Fibroblast of lung (primary cell): ENCODE data around the gene ROBO1. TPM values are rescaled to one million over a fixed set of nuclear protein-coding genes. Genes with fewer than 3 reads are reported as not detected.
"Not testable (repeated sequence)": the region's sequence is repeated elsewhere in the genome, so short reads cannot be mapped to it uniquely, and the experiment has no call there.

Experiments used
- DNase-seq, 2 donors: peaks; one replicate each; pipeline versions ENCODE4 v3.0.0 to v3.0.0-alpha.2; 2010; ENCODE audit warnings: low read depth in 2 of 2
- H2AFZ ChIP-seq: 2 replicates; pipeline ENCODE4 v1.5.1; 2012; ENCODE audit warnings: low read length, control low read depth, inconsistent platforms
- H3K27ac ChIP-seq: 2 replicates; pipeline ENCODE4 v1.5.1; 2011; ENCODE audit warnings: low read length, control low read depth; ENCODE audit not compliant: insufficient read depth
- H3K27me3 ChIP-seq: 2 replicates; pipeline ENCODE4 v1.5.1; 2011; ENCODE audit warnings: mild to moderate bottlenecking, low read length; ENCODE audit not compliant: control insufficient read depth, insufficient read depth
- H3K36me3 ChIP-seq: 2 replicates; pipeline ENCODE4 v1.5.1; 2011; ENCODE audit warnings: low read length; ENCODE audit not compliant: control insufficient read depth, insufficient read depth
- H3K4me1 ChIP-seq: 2 replicates; pipeline ENCODE4 v1.5.1; 2011; ENCODE audit warnings: low read length; ENCODE audit not compliant: control insufficient read depth, insufficient read depth; ENCODE audit errors: extremely low read depth
- H3K4me2 ChIP-seq: 2 replicates; pipeline ENCODE4 v1.5.1; 2011; ENCODE audit warnings: low read length, control low read depth; ENCODE audit not compliant: insufficient read depth; ENCODE audit errors: extremely low read depth
- H3K4me3 ChIP-seq, 4 experiments: fragments of 200-600 bp in 1 of 4; sonication (generic) in 1 of 4; replicated peaks in 1 of 4; 2 replicates each; pipeline ENCODE4 v1.5.1; 2011 to 2016; ENCODE audit warnings: low read length in 4 of 4, low read depth in 3 of 4, mild to moderate bottlenecking in 3 of 4, control low read depth in 2 of 4, inconsistent platforms in 1 of 4, mixed read lengths in 1 of 4; ENCODE audit not compliant: insufficient read depth in 1 of 4; ENCODE audit errors: control extremely low read depth in 1 of 4
- H3K79me2 ChIP-seq: 2 replicates; pipeline ENCODE4 v1.5.1; 2012; ENCODE audit warnings: mild to moderate bottlenecking, low read length, inconsistent platforms; ENCODE audit not compliant: control insufficient read depth, insufficient read depth
- H3K9ac ChIP-seq: 2 replicates; pipeline ENCODE4 v1.5.1; 2011; ENCODE audit warnings: mild to moderate bottlenecking, low read length, control low read depth; ENCODE audit not compliant: insufficient read depth
- H3K9me3 ChIP-seq: 2 replicates; pipeline ENCODE4 v1.5.1; 2012; ENCODE audit warnings: low read depth, low read length; ENCODE audit not compliant: control insufficient read depth, insufficient read depth
- H4K20me1 ChIP-seq: 2 replicates; pipeline ENCODE4 v1.5.1; 2011; ENCODE audit warnings: low read length; ENCODE audit not compliant: control insufficient read depth, insufficient read depth; ENCODE audit errors: extremely low read depth
- EZH2 ChIP-seq: IDR thresholded peaks from 2 replicates; pipeline ENCODE4 v1.5.1; 2012; ENCODE audit warnings: low read length, control low read depth, mild to moderate bottlenecking; ENCODE audit errors: missing control alignments
- polyA plus RNA-seq, 2 donors: library from polyadenylated mRNA; depleted of rRNA in 1 of 2; stranded (reverse) in 1 of 2; unstranded in 1 of 2; fragments of >200 nt; gene quantifications; 2 replicates each; pipeline ENCODE4 v1.2.1, GENCODE V29; 2011 to 2012; ENCODE audit warnings: missing spikeins in 1 of 2
- total RNA-seq: library from RNA; depleted of rRNA; stranded (reverse); fragments of >200 nt; gene quantifications from 2 replicates; pipeline ENCODE4 v1.2.1, GENCODE V29; 2014
- TF ChIP-seq, protein P1 (sequence below), 2 donors: IDR thresholded peaks in 1 of 2; conservative IDR thresholded peaks in 1 of 2; 1 replicate in 1 of 2; 2 replicates in 1 of 2; pipeline ENCODE4 v1.5.1; 2011 to 2012; ENCODE audit warnings: low read length in 2 of 2, control low read depth in 1 of 2, inconsistent platforms in 1 of 2, low read depth in 1 of 2, mild to moderate bottlenecking in 1 of 2

Gene ROBO1
- total and polyA plus RNA-seq, 2 donors (not counting 1 experiment from before 2014, with no cell fraction given) = 53.8 to 104 TPM

DNA sequence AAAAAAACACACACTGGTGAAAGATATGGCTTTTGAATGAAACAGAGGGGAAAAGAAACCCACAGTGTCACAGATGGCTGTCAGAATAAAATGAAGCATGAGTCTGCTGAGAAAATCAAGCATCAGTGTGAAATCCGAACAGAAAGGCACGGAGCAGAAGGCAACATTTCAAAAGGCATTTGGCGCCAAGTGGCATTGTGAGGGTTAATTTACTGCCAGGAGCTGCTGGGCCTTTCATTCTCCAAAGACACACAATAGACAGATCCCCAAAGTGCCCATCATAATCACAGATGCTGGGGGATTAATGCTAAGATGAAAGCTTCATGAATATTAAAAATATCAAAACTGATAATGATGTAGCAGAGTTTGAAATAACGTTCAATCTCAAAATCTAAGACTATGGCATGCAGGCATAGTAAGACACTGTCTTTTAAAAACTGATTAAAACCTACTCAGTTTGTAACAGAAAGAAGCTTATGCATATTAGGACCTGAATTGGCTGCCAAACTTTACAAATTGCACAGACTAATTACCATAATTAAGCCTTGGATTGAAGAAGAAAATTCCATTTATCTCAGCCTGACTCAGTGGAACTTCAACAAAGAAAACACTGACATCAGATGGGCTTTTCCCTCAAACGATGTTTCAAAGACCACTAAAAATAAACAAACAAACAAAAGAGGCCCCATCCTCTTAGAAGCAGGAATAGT is 589.2 kb downstream of the ROBO1 start:
- no peaks in the 10 kb centered on the region for H4K20me1 ChIP-seq
- no peaks in the 10 kb centered on the region for H3K9me3 ChIP-seq
- H3K27me3 ChIP-seq = no peaks in the 10 kb centered on the region
- no peak overlapping the region for H3K27ac ChIP-seq
- TF ChIP-seq, protein P1, sequence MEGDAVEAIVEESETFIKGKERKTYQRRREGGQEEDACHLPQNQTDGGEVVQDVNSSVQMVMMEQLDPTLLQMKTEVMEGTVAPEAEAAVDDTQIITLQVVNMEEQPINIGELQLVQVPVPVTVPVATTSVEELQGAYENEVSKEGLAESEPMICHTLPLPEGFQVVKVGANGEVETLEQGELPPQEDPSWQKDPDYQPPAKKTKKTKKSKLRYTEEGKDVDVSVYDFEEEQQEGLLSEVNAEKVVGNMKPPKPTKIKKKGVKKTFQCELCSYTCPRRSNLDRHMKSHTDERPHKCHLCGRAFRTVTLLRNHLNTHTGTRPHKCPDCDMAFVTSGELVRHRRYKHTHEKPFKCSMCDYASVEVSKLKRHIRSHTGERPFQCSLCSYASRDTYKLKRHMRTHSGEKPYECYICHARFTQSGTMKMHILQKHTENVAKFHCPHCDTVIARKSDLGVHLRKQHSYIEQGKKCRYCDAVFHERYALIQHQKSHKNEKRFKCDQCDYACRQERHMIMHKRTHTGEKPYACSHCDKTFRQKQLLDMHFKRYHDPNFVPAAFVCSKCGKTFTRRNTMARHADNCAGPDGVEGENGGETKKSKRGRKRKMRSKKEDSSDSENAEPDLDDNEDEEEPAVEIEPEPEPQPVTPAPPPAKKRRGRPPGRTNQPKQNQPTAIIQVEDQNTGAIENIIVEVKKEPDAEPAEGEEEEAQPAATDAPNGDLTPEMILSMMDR (conservative IDR thresholded peaks at IDR 0.05 in 1 of 2, IDR thresholded peaks at IDR 0.05 in 1 of 2; ENCODE audit: low read depth in 1 of 2, low read length in 2 of 2) = no peak
- no peak for TF ChIP-seq EZH2
- no peaks in the 10 kb centered on the region for H3K4me1 ChIP-seq
- no peak overlapping the region for H3K4me2 ChIP-seq
- H3K79me2 ChIP-seq = no peaks in the 10 kb centered on the region
- no peak for DNase-seq
- no peaks in the 10 kb centered on the region for H3K36me3 ChIP-seq
- H3K9ac ChIP-seq = no peak overlapping the region
- no peak overlapping the region for H2AFZ ChIP-seq
- no peak overlapping the region for H3K4me3 ChIP-seq

DNA sequence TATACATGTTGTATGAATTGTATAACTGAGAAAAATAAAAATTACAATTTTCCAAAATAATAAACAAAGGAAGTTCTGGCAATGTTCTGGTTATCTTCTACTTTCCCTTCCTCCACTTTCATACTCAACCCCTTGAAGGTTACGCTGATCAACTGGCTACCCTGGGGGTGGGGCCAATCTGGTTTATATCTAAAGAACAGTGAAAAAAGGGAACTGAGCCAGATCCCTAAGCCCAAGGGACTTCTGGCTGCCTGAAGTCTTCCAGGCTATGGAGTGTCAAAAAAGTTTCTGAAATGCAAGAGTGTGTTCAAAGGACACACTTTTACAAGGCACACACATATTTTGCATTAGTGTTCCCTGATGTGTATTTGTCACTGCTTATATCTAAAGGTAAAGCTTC is 591.9 kb downstream of the ROBO1 start:
- H2AFZ ChIP-seq = no peak overlapping the region
- no peak overlapping the region for H3K9ac ChIP-seq
- peak in 1 of 2 donors; percentile 6 for DNase-seq

DNA sequence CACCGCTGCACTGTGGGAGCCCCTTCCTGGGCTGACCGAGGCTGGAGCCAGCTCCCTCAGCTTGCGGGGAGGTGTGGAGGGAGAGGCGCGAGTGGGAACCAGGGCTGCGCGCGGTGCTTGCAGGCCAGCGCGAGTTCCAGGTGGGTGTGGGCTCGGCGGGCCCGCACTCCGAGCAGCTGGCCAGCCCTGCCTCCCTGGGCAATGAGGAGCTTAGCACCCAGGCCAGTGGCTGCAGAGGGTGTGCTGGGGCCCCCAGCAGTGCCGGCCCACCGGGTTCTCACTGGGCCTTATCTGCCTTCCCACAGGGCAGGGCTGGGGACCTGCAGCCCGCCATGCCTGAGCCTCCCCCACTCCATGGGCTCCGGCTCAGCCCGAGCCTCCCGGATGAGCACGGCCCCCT is 594.5 kb downstream of the ROBO1 start:
- H3K27me3 ChIP-seq, H3K9ac ChIP-seq, H2AFZ ChIP-seq, H3K4me2 ChIP-seq, H3K4me1 ChIP-seq, H3K9me3 ChIP-seq, H3K27ac ChIP-seq, H4K20me1 ChIP-seq, H3K4me3 ChIP-seq, H3K79me2 ChIP-seq, DNase-seq, H3K36me3 ChIP-seq: not testable (repeated sequence)

More for the DNA sequence above, 591.9 kb downstream of the ROBO1 start:
- Histone ChIP-seq H3K79me2 (no peaks in the 10 kb centered on the region), H4K20me1 (no peaks in the 10 kb centered on the region), H3K4me3 (no peak overlapping the region), H3K27ac (no peak overlapping the region), H3K9me3 (no peaks in the 10 kb centered on the region), H3K4me1 (no peaks in the 10 kb centered on the region), H3K4me2 (no peak overlapping the region), H3K36me3 (no peaks in the 10 kb centered on the region), H3K27me3 (no peaks in the 10 kb centered on the region)
- TF ChIP-seq, protein P1 (conservative IDR thresholded peaks at IDR 0.05 in 1 of 2, IDR thresholded peaks at IDR 0.05 in 1 of 2; ENCODE audit: low read depth in 1 of 2, low read length in 2 of 2) = no peak
- no peak for TF ChIP-seq EZH2
